ENCODE measurements around the gene PEX11A. TPM values are rescaled to one million over a fixed set of nuclear protein-coding genes. Genes with fewer than 3 reads are reported as not detected.
A peak's percentile ranks its signal among the peaks of the same experiment; 100 is the strongest.

The PEX11A gene
- total RNA-seq, 6 donors from 2014 or later = 4.4 to 18.7 (median 6.7) TPM

- Histone ChIP-seq H3K36me3 (no peaks in the 10 kb centered on the region), H3K4me1 (no peaks in the 10 kb centered on the region), H3K27ac (no peak overlapping the region), H3K9me3 (no peaks in the 10 kb centered on the region), H3K4me3 (no peak overlapping the region), H3K27me3 (no peaks in the 10 kb centered on the region)
- ATAC-seq (ENCODE audit: low FRiP score in 2 of 2) (no peak), DNase-seq (peak in 1 of 2 donors; percentile 57)
- TF ChIP-seq POLR2A (IDR thresholded peaks at IDR 0.05) = no peak
- no peak for TF ChIP-seq POLR2AphosphoS5 (IDR thresholded peaks at IDR 0.05)
- TF ChIP-seq CTCF (IDR thresholded peaks at IDR 0.05) = no peak
- no peak for TF ChIP-seq EP300 (IDR thresholded peaks at IDR 0.05)
- WGBS, 2 donors = 86 to 92% methylated on average over 11 to 12 of the region's 12 CpGs
Observed at GRCh38 chr15:89672221-89673164, 18.1 kb downstream of the PEX11A start.

GRCh38 chr15:89671687-89672086 is 18.9 kb downstream of the PEX11A start:
- WGBS, 2 donors = 50 to 58% methylated on average over 4 of the region's 4 CpGs
- Histone ChIP-seq H3K27me3 (no peaks in the 10 kb centered on the region), H3K27ac (no peak overlapping the region), H3K4me1 (no peaks in the 10 kb centered on the region), H3K36me3 (no peaks in the 10 kb centered on the region), H3K9me3 (no peaks in the 10 kb centered on the region), H3K4me3 (no peak overlapping the region)
- DNase-seq (no peak), ATAC-seq (ENCODE audit: low FRiP score in 2 of 2) (no peak)
- TF ChIP-seq POLR2A (IDR thresholded peaks at IDR 0.05) = no peak
- TF ChIP-seq CTCF (IDR thresholded peaks at IDR 0.05) = no peak
- TF ChIP-seq EP300 (IDR thresholded peaks at IDR 0.05) = no peak
- no peak for TF ChIP-seq POLR2AphosphoS5 (IDR thresholded peaks at IDR 0.05)

GRCh38 chr15:89670971-89671560 is 19.5 kb downstream of the PEX11A start:
- no peak for TF ChIP-seq EP300 (IDR thresholded peaks at IDR 0.05)
- TF ChIP-seq POLR2AphosphoS5 (IDR thresholded peaks at IDR 0.05) = no peak
- TF ChIP-seq POLR2A (IDR thresholded peaks at IDR 0.05) = no peak
- no peak for TF ChIP-seq CTCF (IDR thresholded peaks at IDR 0.05)
- no peak for ATAC-seq (ENCODE audit: low FRiP score in 2 of 2)
- no peak for DNase-seq
- no peak overlapping the region for H3K27ac ChIP-seq
- no peak overlapping the region for H3K4me3 ChIP-seq
- 87 to 91% methylated on average over 9 to 12 of the region's 12 CpGs for WGBS, 2 donors
- H3K36me3 ChIP-seq = no peaks in the 10 kb centered on the region
- no peaks in the 10 kb centered on the region for H3K9me3 ChIP-seq
- H3K27me3 ChIP-seq = no peaks in the 10 kb centered on the region
- H3K4me1 ChIP-seq = peaks cover 0 to 1% (median under 1%) of the 10 kb centered on the region in 4 donors

- WGBS, 2 donors = 90 to 95% methylated on average over 8 to 15 of the region's 15 CpGs
- H3K36me3 ChIP-seq = no peaks in the 10 kb centered on the region
- TF ChIP-seq CTCF (IDR thresholded peaks at IDR 0.05) = no peak
- H3K4me1 ChIP-seq = peaks cover 0 to 12% (median 9%) of the 10 kb centered on the region in 4 donors
- H3K4me3 ChIP-seq = no peak overlapping the region
- H3K27ac ChIP-seq = no peak overlapping the region
- ATAC-seq (ENCODE audit: low FRiP score in 2 of 2) (no peak), DNase-seq (peak in 1 of 2 donors; percentile 68)
- no peaks in the 10 kb centered on the region for H3K27me3 ChIP-seq
- H3K9me3 ChIP-seq = no peaks in the 10 kb centered on the region
Observed at GRCh38 chr15:89669941-89670340, 20.6 kb downstream of the PEX11A start.
